SK-N-SH treated with all-trans-retinoic acid at 6 μM for 48 hours (cell line): ENCODE data around the gene PRKAR1B.

Experiments used
- ATAC-seq: fragments of 200-7000 bp; cut with Tn5 transposase; 3 replicates; pipeline ENCODE4 v1.9.1; 2020; ENCODE audit warnings: mild to moderate bottlenecking, moderate library complexity
- ARNTL ChIP-seq: fragments of 450-650 bp; formaldehyde crosslinking; IDR thresholded peaks from 2 replicates; pipeline ENCODE4 v1.5.0; 2020; ENCODE audit warnings: low read depth, mild to moderate bottlenecking, moderate library complexity, borderline replicate concordance
- BACH2 ChIP-seq: fragments of 250-450 bp; sonication (Bioruptor Pico); IDR thresholded peaks from 2 replicates; pipeline ENCODE4 v1.9.0; 2021; ENCODE audit warnings: mild to moderate bottlenecking, borderline replicate concordance
- CREB5 ChIP-seq: fragments of 250-450 bp; sonication (Bioruptor Pico); IDR thresholded peaks from 2 replicates; pipeline ENCODE4 v1.5.1; 2020; ENCODE audit warnings: low read depth, mild to moderate bottlenecking, moderate library complexity
- CSDC2 ChIP-seq: fragments of 250-450 bp; sonication (Bioruptor Pico); IDR thresholded peaks from 2 replicates; pipeline ENCODE4 v1.5.0; 2020; ENCODE audit warnings: mild to moderate bottlenecking, moderate library complexity
- CSRNP3 ChIP-seq: fragments of 250-450 bp; sonication (Bioruptor Pico); IDR thresholded peaks from 2 replicates; pipeline ENCODE4 v1.5.1; 2021; ENCODE audit warnings: mild to moderate bottlenecking, moderate library complexity
- ESRRG ChIP-seq: fragments of 250-450 bp; sonication (Bioruptor Pico); IDR thresholded peaks from 2 replicates; pipeline ENCODE4 v1.6.1; 2021; ENCODE audit warnings: mild to moderate bottlenecking
- GLIS3 ChIP-seq: fragments of 250-450 bp; sonication (Bioruptor Pico); IDR thresholded peaks from 2 replicates; pipeline ENCODE4 v1.5.0; 2020; ENCODE audit warnings: mild to moderate bottlenecking, moderate library complexity
- ISL1 ChIP-seq: fragments of 250-450 bp; sonication (Bioruptor Pico); IDR thresholded peaks from 2 replicates; pipeline ENCODE4 v2.1.2; 2022; ENCODE audit warnings: mild to moderate bottlenecking, moderate library complexity
- OSR1 ChIP-seq: fragments of 250-450 bp; sonication (Bioruptor Pico); IDR thresholded peaks from 2 replicates; pipeline ENCODE4 v1.8.0; 2022; ENCODE audit warnings: moderate library complexity, mild to moderate bottlenecking, inconsistent platforms
- PATZ1 ChIP-seq: fragments of 250-450 bp; sonication (Bioruptor Pico); IDR thresholded peaks from 2 replicates; pipeline ENCODE4 v1.8.0; 2020; ENCODE audit warnings: mild to moderate bottlenecking, moderate library complexity, borderline replicate concordance
- POU6F1 ChIP-seq: fragments of 250-450 bp; sonication (Bioruptor Pico); IDR thresholded peaks from 2 replicates; pipeline ENCODE4 v1.8.0; 2021; ENCODE audit warnings: low read depth, mild to moderate bottlenecking, moderate library complexity, borderline replicate concordance
- PPARA ChIP-seq: fragments of 250-450 bp; sonication (Bioruptor Pico); IDR thresholded peaks from 2 replicates; pipeline ENCODE4 v1.5.0; 2020; ENCODE audit warnings: mild to moderate bottlenecking, borderline replicate concordance
- RARB ChIP-seq: fragments of 250-450 bp; sonication (Bioruptor Pico); IDR thresholded peaks from 2 replicates; pipeline ENCODE4 v1.8.0; 2021; ENCODE audit warnings: mild to moderate bottlenecking, moderate library complexity
- SNAI2 ChIP-seq: fragments of 250-450 bp; sonication (Bioruptor Pico); IDR thresholded peaks from 2 replicates; pipeline ENCODE4 v1.5.0; 2020; ENCODE audit warnings: mild to moderate bottlenecking, moderate library complexity
- TCF4 ChIP-seq: fragments of 250-450 bp; sonication (Bioruptor Pico); IDR thresholded peaks from 2 replicates; pipeline ENCODE4 v1.8.0; 2021; ENCODE audit warnings: mild to moderate bottlenecking, moderate library complexity, borderline replicate concordance
- TSHZ2 ChIP-seq: fragments of 250-450 bp; sonication (Bioruptor Pico); IDR thresholded peaks from 2 replicates; pipeline ENCODE4 v1.5.0; 2020; ENCODE audit warnings: mild to moderate bottlenecking, moderate library complexity
- ZC3H10 ChIP-seq: fragments of 250-450 bp; sonication (Bioruptor Pico); IDR thresholded peaks from 2 replicates; pipeline ENCODE4 v1.5.1; 2021; ENCODE audit warnings: mild to moderate bottlenecking, moderate library complexity
- ZFP3 ChIP-seq: fragments of 250-450 bp; sonication (Bioruptor Pico); IDR thresholded peaks from 2 replicates; pipeline ENCODE4 v1.5.0; 2020; ENCODE audit warnings: mild to moderate bottlenecking, moderate library complexity
- ZFP30 ChIP-seq: fragments of 450-650 bp; formaldehyde crosslinking; IDR thresholded peaks from 2 replicates; pipeline ENCODE4 v1.5.0; 2022; ENCODE audit warnings: mild to moderate bottlenecking, moderate library complexity
- ZNF70 ChIP-seq: fragments of 450-650 bp; formaldehyde crosslinking; IDR thresholded peaks from 2 replicates; pipeline ENCODE4 v1.5.0; 2020; ENCODE audit warnings: mild to moderate bottlenecking, moderate library complexity
- ZNF8 ChIP-seq: fragments of 450-650 bp; formaldehyde crosslinking; IDR thresholded peaks from 2 replicates; pipeline ENCODE4 v1.5.0; 2020; ENCODE audit warnings: mild to moderate bottlenecking, moderate library complexity

Gene PRKAR1B

GRCh38 chr7:526460-527034 is 200.5 kb downstream of the PRKAR1B start:
- TF ChIP-seq CREB5 (no peak), ESRRG (CRISPR knock-in tag) (no peak), OSR1 (CRISPR knock-in tag) (no peak), RARB (CRISPR knock-in tag) (no peak), PPARA (no peak), ZC3H10 (CRISPR knock-in tag) (no peak), SNAI2 (CRISPR knock-in tag) (no peak), TSHZ2 (CRISPR knock-in tag) (no peak), CSDC2 (no peak), ZNF8 (CRISPR knock-in tag) (no peak), POU6F1 (no peak), ISL1 (CRISPR knock-in tag) (no peak), ZFP30 (CRISPR knock-in tag) (no peak)
- ATAC-seq = no peak

- TF ChIP-seq BACH2 (CRISPR knock-in tag) = no peak
- no peak for TF ChIP-seq ZC3H10 (CRISPR knock-in tag)
- TF ChIP-seq RARB (CRISPR knock-in tag) = no peak
- TF ChIP-seq ESRRG (CRISPR knock-in tag) = no peak
- TF ChIP-seq CSRNP3 (CRISPR knock-in tag) = no peak
- no peak for TF ChIP-seq TSHZ2 (CRISPR knock-in tag)
- TF ChIP-seq PATZ1 = no peak
- no peak for TF ChIP-seq ZFP3
- no peak for TF ChIP-seq ZNF70 (CRISPR knock-in tag)
- no peak for TF ChIP-seq TCF4 (CRISPR knock-in tag)
- no peak for TF ChIP-seq SNAI2 (CRISPR knock-in tag)
- TF ChIP-seq ZFP30 (CRISPR knock-in tag) = no peak
- no peak for TF ChIP-seq CREB5
- TF ChIP-seq ISL1 (CRISPR knock-in tag) = no peak
- no peak for TF ChIP-seq ARNTL (CRISPR knock-in tag)
- TF ChIP-seq CSDC2 = no peak
- TF ChIP-seq PPARA = no peak
- no peak for TF ChIP-seq GLIS3 (CRISPR knock-in tag)
- no peak for TF ChIP-seq ZNF8 (CRISPR knock-in tag)
- no peak for ATAC-seq
Observed at GRCh38 chr7:525740-526139, 201.3 kb downstream of the PRKAR1B start.
